Activated T-cell treated with anti-CD3 and anti-CD28 coated beads for 1 hour (primary cell): ENCODE data around the gene SPPL3.
A peak's percentile ranks its signal among the peaks of the same experiment; 100 is the strongest.

Experiments
- DNase-seq: peaks from one replicate; pipeline ENCODE4 v3.0.0-alpha.2; 2020; ENCODE audit warnings: low read depth

SPPL3 gene

GRCh38 chr12:120725151-120725658, 179.0 kb downstream of the SPPL3 start:
- DNase-seq, result no peak

DNA sequence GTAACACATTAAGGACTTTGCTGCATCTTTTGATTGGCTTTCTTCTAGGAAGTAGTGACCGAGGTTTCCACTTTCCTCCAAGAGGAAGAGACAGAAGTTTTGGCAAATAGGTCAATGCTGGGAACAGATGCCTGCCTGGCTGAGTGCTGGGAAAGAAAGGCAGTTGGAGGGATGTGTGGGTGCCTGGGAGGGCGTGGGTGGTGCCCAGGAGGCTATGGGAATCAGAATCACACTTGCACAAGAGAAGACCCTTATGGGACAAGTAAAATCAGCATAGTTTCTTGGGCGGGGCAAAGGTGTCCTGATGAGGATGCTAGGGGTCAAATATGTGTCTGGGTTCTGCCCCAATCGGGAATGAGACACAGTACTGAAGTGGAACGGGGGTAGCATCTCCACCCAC, 179.4 kb downstream of the SPPL3 start:
- DNase-seq, result no peak

- DNase-seq, result no peak
Observed at GRCh38 chr12:120722784-120723183, 181.4 kb downstream of the SPPL3 start.

- DNase-seq, result no peak
Observed at GRCh38 chr12:120721866-120722265, 182.3 kb downstream of the SPPL3 start.

DNA sequence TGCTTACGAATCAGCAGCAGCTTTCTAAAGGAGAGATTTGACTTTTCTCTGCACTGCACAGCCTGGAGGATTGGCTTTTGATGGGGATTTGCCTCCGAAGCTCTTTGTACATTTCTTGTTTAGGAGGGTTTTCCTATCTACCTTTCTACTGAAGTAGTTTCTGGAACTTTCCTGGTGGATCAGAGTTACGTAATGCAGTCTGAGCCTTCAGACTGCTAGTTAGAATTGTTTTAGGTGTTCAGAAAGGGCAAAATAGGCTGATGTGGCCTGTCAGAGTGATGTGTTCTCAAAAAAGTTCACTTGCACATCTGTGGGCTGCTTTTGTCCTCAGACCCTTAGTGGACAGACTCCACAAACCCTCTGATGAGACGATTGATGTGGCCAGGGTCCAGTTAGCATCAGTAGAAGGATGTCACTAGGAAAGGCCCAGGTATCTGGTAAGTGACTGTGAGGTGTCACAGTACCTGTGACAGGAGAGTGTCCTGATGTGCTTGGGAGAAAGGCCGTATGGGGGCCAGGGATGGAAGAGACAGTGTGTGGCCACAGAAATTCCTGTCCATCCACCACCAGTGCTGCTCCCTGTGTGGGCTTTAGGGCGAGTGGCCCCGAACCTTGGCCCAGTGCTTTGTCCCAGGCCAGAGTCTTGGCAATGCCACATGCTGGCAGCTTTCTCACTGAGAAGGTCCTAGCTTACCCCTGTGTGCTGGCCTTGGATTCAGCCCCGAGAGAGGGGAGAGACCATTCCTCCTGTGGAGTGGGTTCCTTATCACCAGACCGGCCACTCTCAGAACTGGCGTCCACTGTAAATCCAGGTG, 183.0 kb downstream of the SPPL3 start:
- no peak for DNase-seq

- no peak for DNase-seq
Observed at GRCh38 chr12:120720234-120720986, 183.7 kb downstream of the SPPL3 start.

- no peak for DNase-seq
Observed at GRCh38 chr12:120719496-120720233, 184.5 kb downstream of the SPPL3 start.

DNA sequence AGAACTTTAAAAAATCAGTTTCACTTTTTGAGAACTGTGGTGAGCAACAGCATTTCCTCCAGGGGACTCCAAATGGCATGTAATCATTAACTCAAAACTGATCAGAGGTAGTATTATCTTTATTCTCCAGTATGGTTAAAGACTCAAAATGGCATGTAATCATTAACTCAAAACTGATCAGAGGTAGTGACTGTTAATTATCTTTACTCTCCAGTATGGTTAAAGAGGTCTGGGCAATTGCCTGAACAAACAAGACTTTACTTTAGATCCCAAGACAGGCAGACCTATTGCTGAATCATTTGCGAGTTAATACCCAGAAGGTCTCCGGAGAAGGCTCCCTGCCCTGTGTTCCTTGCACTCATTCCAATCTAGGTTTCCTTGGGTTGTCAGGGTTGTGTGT, 185.1 kb downstream of the SPPL3 start:
- DNase-seq, result no peak

GRCh38 chr12:120718055-120718454, 186.1 kb downstream of the SPPL3 start:
- no peak for DNase-seq

DNA sequence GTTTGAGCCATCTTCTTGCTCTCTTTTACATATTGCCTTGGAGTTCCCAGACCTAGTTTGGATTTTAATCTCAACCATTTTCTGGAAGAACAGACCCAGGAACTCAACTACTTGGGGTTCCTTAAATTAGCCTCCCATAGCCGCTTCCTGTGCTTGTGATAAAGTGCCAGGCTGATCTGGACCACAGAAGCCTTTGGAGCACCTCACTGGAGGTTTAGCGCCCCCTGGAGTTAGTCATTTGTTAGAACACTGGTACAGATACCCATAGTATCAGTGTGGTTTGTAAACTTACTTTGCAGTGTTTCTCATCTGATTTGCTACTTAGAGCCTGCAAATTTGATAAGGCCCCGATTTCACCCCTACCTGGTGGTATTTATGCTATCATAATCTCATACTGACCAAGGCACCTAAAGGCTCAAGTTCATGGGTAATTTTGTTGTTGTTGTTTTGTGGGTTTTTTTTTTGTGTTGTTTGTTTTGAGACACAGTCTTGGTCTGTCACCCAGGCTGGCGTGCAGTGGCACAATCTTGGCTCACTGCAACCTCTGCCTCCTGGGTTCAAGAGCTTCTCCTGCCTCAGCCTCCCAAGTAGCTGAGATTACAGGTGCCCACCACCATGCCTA, 190.2 kb downstream of the SPPL3 start:
- DNase-seq, result peak; percentile 61

DNA sequence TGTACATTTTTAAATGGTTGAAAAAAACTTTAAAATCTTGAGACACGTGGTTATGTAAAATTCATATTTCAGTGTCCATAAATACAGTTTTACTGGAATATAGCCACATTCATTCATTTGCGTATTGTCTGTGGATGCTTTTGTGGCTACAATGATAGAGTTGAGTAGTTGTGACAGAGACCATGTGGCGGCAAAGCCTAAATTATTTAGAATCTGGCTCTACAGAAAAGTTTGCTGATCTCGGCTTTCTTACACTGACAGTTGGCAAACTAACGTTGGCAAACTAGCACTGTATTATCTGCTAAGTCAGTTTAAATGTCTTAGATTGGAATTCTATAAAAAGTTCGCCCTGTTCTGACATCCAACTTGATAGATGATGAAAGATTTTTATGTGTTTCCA, 191.5 kb downstream of the SPPL3 start:
- DNase-seq, result no peak
